Spleen (tissue), 11 donors: Measurements from ENCODE around the gene OR8G5. TPM values are rescaled to one million over a fixed set of nuclear protein-coding genes. Genes with fewer than 3 reads are reported as not detected.

Experiments used
- DNase-seq: peaks from one replicate; pipeline ENCODE4 v3.0.0-alpha.2; 2020
- H3K27ac ChIP-seq, 8 donors: fragments of 200-600 bp; sonication (generic) in 7 of 8; 1 replicate in 4 of 8; 2 replicates in 4 of 8; pipeline versions ENCODE4 v1.5.0 to v1.8.0; 2016 to 2021; ENCODE audit warnings: inconsistent platforms in 4 of 8, mild to moderate bottlenecking in 4 of 8, moderate library complexity in 1 of 8
- H3K27me3 ChIP-seq, 7 donors: fragments of 200-600 bp; sonication (generic) in 6 of 7; replicated peaks in 1 of 7; 1 replicate in 4 of 7; 2 replicates in 3 of 7; pipeline versions ENCODE4 v1.5.0 to v1.8.0; 2016 to 2021; ENCODE audit warnings: inconsistent platforms in 3 of 7, mild to moderate bottlenecking in 1 of 7
- H3K36me3 ChIP-seq, 6 donors: fragments of 200-600 bp; sonication (generic) in 5 of 6; 1 replicate in 4 of 6; 2 replicates in 2 of 6; pipeline versions ENCODE4 v1.5.0 to v1.8.0; 2016 to 2021; ENCODE audit warnings: inconsistent platforms in 2 of 6
- H3K4me1 ChIP-seq, 6 donors: fragments of 200-600 bp; sonication (generic) in 5 of 6; 1 replicate in 3 of 6; 2 replicates in 3 of 6; pipeline versions ENCODE4 v1.5.0 to v1.8.0; 2016 to 2021; ENCODE audit warnings: inconsistent platforms in 3 of 6
- H3K4me3 ChIP-seq, 8 donors: fragments of 200-600 bp; sonication (generic) in 7 of 8; 1 replicate in 4 of 8; 2 replicates in 4 of 8; pipeline versions ENCODE4 v1.5.0 to v1.8.0; 2016 to 2021; ENCODE audit warnings: inconsistent platforms in 4 of 8, mild to moderate bottlenecking in 4 of 8, moderate library complexity in 2 of 8
- H3K9me3 ChIP-seq, 8 donors: fragments of 200-600 bp; sonication (generic) in 7 of 8; 1 replicate in 4 of 8; 2 replicates in 4 of 8; pipeline versions ENCODE4 v1.5.0 to v1.8.0; 2016 to 2021; ENCODE audit warnings: inconsistent platforms in 4 of 8
- POLR2A ChIP-seq, 3 donors: fragments of 450-650 bp; IDR thresholded peaks; one replicate each; pipeline ENCODE4 v1.5.1; 2017; ENCODE audit warnings: antibody characterized with exemption in 3 of 3, mild to moderate bottlenecking in 1 of 3
- POLR2AphosphoS5 ChIP-seq, 3 donors: sonication (generic); formaldehyde crosslinking; IDR thresholded peaks; one replicate each; pipeline ENCODE4 v1.5.1; 2017; ENCODE audit warnings: antibody characterized with exemption in 3 of 3
- WGBS, 5 donors: extraction: QIAGEN DNeasy Blood & Tissue Kit in 3 of 5; methylation state at CpG; one replicate each; pipeline versions ENCODE4 v1.1.5 to v1.1.7; 2013 to 2018; 5-methylcytosine and 5-hydroxymethylcytosine counted together
- intact Hi-C: fragments of 100-400 bp; cut with DNase I; formaldehyde crosslinking; loops from one replicate; pipeline ENCODE4 v1.15.0; 2023; ENCODE audit warnings: low total_unique reads
- polyA plus RNA-seq, 3 donors: library from polyadenylated mRNA; stranded (reverse); fragments of 200-250 nt; gene quantifications; one replicate each; pipeline ENCODE4 v1.2.1, GENCODE V29; 2013
- total RNA-seq, 7 donors: library from RNA; depleted of rRNA in 3 of 7; stranded (reverse); fragments of >200 nt in 3 of 7; fragmentation: NEBNext Ultra II Directional in 4 of 7; extraction: Animal tissue kit (Norgen Biotek cat#: 25700) in 4 of 7; gene quantifications; one replicate each; pipeline versions ENCODE4 v1.1.0 to v1.2.1, GENCODE V29; 2016 to 2021
- TF ChIP-seq, protein P1 (sequence below), 11 experiments: fragments of 200-600 bp in 7 of 11; fragments of 450-650 bp in 4 of 11; sonication (generic) in 4 of 11; IDR thresholded peaks in 8 of 11; conservative IDR thresholded peaks in 3 of 11; 1 replicate in 7 of 11; 2 replicates in 4 of 11; pipeline versions ENCODE4 v1.4.0 to v1.8.0; 2016 to 2021; ENCODE audit warnings: antibody characterized with exemption in 11 of 11, inconsistent platforms in 4 of 11, mild to moderate bottlenecking in 1 of 11
- donor health status: healthy with polysubstance abuse.
- donor health status: DM: no; HTN: no; CAD: no; lungs with moderate emphysema.
- donor health status: DM: no; HTN: no; CAD: no.
- donor health status: Bipolar disorder and iron deficiency.
- donor health status: healthy.
- donor health status: DM: no; HTN: no; CAD: no.
- donor health status: DM: yes; HTN: yes; CAD: no.

OR8G5 gene
- total and polyA plus RNA-seq, 10 donors: not detected

DNA sequence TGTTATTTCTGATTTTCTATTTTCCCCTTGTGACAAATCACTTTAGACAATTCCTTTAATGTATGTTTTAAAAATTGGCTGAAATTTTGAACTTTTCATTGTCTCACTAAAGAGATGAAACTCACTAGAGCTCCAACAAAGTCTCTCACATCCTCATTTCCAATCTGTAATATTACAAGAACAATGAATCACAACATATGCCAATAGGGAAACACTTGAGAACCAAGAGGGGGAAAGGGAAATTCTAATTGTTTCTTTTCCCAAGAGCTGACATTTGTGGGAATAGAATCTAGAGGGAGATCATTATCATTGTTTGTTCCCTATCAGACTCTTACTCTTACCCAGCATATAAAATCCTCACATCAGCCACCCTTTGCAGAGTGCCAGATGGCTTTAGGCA, 44.9 kb upstream of the OR8G5 start:
- Histone ChIP-seq H3K27ac (no peak overlapping the region), H3K4me3 (no peak overlapping the region), H3K4me1 (no peaks in the 10 kb centered on the region), H3K9me3 (no peaks in the 10 kb centered on the region), H3K27me3 (no peaks in the 10 kb centered on the region), H3K36me3 (no peaks in the 10 kb centered on the region)
- intact Hi-C loops: no loop called here
- TF ChIP-seq, protein P1, sequence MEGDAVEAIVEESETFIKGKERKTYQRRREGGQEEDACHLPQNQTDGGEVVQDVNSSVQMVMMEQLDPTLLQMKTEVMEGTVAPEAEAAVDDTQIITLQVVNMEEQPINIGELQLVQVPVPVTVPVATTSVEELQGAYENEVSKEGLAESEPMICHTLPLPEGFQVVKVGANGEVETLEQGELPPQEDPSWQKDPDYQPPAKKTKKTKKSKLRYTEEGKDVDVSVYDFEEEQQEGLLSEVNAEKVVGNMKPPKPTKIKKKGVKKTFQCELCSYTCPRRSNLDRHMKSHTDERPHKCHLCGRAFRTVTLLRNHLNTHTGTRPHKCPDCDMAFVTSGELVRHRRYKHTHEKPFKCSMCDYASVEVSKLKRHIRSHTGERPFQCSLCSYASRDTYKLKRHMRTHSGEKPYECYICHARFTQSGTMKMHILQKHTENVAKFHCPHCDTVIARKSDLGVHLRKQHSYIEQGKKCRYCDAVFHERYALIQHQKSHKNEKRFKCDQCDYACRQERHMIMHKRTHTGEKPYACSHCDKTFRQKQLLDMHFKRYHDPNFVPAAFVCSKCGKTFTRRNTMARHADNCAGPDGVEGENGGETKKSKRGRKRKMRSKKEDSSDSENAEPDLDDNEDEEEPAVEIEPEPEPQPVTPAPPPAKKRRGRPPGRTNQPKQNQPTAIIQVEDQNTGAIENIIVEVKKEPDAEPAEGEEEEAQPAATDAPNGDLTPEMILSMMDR (IDR thresholded peaks at IDR 0.05 in 8 of 11, conservative IDR thresholded peaks at IDR 0.05 in 3 of 11): no peak
- no peak for TF ChIP-seq POLR2AphosphoS5 (IDR thresholded peaks at IDR 0.05)
- TF ChIP-seq POLR2A (IDR thresholded peaks at IDR 0.05): no peak
- DNase-seq: no peak

DNA sequence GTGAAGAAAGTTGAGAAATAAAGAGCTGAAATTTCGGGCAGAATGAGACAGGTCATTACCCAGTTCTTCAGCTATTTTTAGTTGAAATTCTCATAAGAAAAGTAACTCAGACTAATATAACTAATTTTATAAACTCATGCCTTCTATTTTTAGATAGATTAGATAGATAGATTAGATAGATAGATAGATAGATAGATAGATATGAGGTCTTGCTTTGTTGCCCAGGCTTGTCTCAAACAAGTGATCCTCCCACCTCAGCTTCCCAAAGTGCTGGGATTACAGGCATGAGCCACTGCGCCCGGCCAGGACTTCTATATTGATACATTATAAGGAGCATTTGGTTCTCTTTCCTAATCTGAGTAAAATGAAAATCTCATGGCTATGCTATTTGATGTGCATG, 42.1 kb upstream of the OR8G5 start:
- DNase-seq: no peak
- H3K27me3 ChIP-seq: no peaks in the 10 kb centered on the region
- H3K36me3 ChIP-seq: no peaks in the 10 kb centered on the region
- WGBS, 5 donors: 74 to 90% (median 80%) methylated on average over 3 of the region's 3 CpGs
- TF ChIP-seq POLR2AphosphoS5 (IDR thresholded peaks at IDR 0.05): no peak
- TF ChIP-seq, protein P1 (IDR thresholded peaks at IDR 0.05 in 8 of 11, conservative IDR thresholded peaks at IDR 0.05 in 3 of 11): no peak
- TF ChIP-seq POLR2A (IDR thresholded peaks at IDR 0.05): no peak
- H3K4me1 ChIP-seq: no peaks in the 10 kb centered on the region
- H3K4me3 ChIP-seq: no peak overlapping the region
- no peaks in the 10 kb centered on the region for H3K9me3 ChIP-seq
- intact Hi-C loops: no loop called here
- H3K27ac ChIP-seq: no peak overlapping the region

DNA sequence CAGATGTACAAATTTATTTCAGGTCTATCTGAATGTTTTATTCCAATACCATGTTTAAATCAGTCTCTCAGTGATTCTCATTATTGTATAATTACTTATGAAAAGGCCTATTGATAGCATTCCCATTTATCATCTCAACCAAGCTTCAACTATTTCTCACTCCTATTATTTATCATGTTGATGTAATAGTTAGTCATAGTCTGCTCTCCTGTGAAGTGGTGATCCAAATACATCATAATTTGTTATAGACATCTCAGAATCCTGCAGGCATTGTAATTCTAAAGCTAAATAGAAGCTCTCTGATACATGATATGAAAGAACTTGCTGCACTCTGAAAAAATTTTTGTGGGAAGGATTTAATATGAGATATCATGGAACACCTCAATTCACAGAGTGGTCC, 37.0 kb upstream of the OR8G5 start:
- no peak for TF ChIP-seq POLR2AphosphoS5 (IDR thresholded peaks at IDR 0.05)
- TF ChIP-seq, protein P1 (IDR thresholded peaks at IDR 0.05 in 8 of 11, conservative IDR thresholded peaks at IDR 0.05 in 3 of 11): no peak
- TF ChIP-seq POLR2A (IDR thresholded peaks at IDR 0.05): no peak
- Histone ChIP-seq H3K4me3 (no peak overlapping the region), H3K27ac (no peak overlapping the region), H3K9me3 (no peaks in the 10 kb centered on the region), H3K27me3 (no peaks in the 10 kb centered on the region), H3K4me1 (no peaks in the 10 kb centered on the region), H3K36me3 (no peaks in the 10 kb centered on the region)
- intact Hi-C loops: no loop called here
- DNase-seq: no peak

DNA sequence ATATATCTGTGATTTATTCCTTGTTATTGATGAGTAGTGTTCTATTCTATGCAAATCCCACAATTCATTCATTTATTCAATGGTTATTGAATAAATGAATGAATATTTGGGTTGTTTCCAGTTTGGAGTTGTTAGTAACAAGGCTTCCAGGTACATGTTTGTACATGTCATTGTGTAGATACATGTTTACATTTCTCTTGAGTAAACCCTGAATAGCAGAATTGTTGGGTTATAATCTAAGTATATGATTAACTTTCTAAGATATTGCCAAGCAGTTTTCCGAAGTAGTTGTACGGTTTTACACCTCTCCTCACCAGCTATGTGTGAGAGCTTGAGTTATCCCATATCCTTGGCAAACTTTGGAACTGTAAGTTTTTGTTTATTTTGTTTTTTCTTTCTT, 33.8 kb upstream of the OR8G5 start:
- H3K4me3 ChIP-seq: no peak overlapping the region
- DNase-seq: no peak
- no peak for TF ChIP-seq POLR2A (IDR thresholded peaks at IDR 0.05)
- no peak for TF ChIP-seq POLR2AphosphoS5 (IDR thresholded peaks at IDR 0.05)
- TF ChIP-seq, protein P1 (IDR thresholded peaks at IDR 0.05 in 8 of 11, conservative IDR thresholded peaks at IDR 0.05 in 3 of 11): no peak

More for the DNA sequence above, 33.8 kb upstream of the OR8G5 start:
- H3K27ac ChIP-seq: no peak overlapping the region
- intact Hi-C loops: no loop called here
- H3K27me3 ChIP-seq: no peaks in the 10 kb centered on the region
- no peaks in the 10 kb centered on the region for H3K36me3 ChIP-seq
- H3K4me1 ChIP-seq: no peaks in the 10 kb centered on the region
- 87 to 99% (median 90%) methylated on average over 2 of the region's 2 CpGs for WGBS, 5 donors
- no peaks in the 10 kb centered on the region for H3K9me3 ChIP-seq
